SK-N-SH (cell line): Measurements from ENCODE around the gene WDR90. TPM values are rescaled to one million over a fixed set of nuclear protein-coding genes. Genes with fewer than 3 reads are reported as not detected.

Experiments used
- CTCF ChIA-PET: fragments of 300-600, 350-600 bp; formaldehyde crosslinking; extraction: SDS; loops from one replicate; lab custom pipeline; 2021; lab: Yijun Ruan, JAX
- POLR2A ChIA-PET: fragments of 350-600 bp; sonication (Branson Sonifier 250); formaldehyde crosslinking; extraction: SDS; loops from one replicate; lab custom pipeline; 2020; ENCODE audit warnings: antibody characterized with exemption, inconsistent platforms; lab: Yijun Ruan, JAX
- DNase-seq: peaks from one replicate; pipeline ENCODE4 v3.0.0; 2012
- H2AFZ ChIP-seq: fragments of 200-600 bp; sonication (generic); 2 replicates; pipeline ENCODE4 v1.8.1; 2016; ENCODE audit warnings: antibody characterized with exemption, mild to moderate bottlenecking, low read depth
- H3F3A ChIP-seq: fragments of 200-600 bp; sonication (generic); replicated peaks from 2 replicates; pipeline ENCODE3; 2016; ENCODE audit warnings: antibody characterized with exemption, mild to moderate bottlenecking; ENCODE audit not compliant: insufficient read depth
- H3K27ac ChIP-seq, 2 experiments: fragments of 200-500 bp in 1 of 2; fragments of 200-600 bp in 1 of 2; sonication (Bioruptor generic) in 1 of 2; sonication (generic), shearing (Covaris generic) in 1 of 2; 2 replicates each; pipeline versions ENCODE4 v1.5.1 to v1.6.1; 2014 to 2016; ENCODE audit warnings: low read depth in 2 of 2, inconsistent platforms in 1 of 2, low read length in 1 of 2, mild to moderate bottlenecking in 1 of 2, mixed read lengths in 1 of 2
- H3K27me3 ChIP-seq: fragments of 200-600 bp; sonication (generic), shearing (Covaris generic); 2 replicates; pipeline ENCODE4 v1.6.1; 2016; ENCODE audit warnings: mixed run types; ENCODE audit not compliant: insufficient read depth
- H3K36me3 ChIP-seq, 2 experiments: fragments of 200-500 bp in 1 of 2; fragments of 200-600 bp in 1 of 2; sonication (Bioruptor generic) in 1 of 2; sonication (generic) in 1 of 2; replicated peaks in 1 of 2; 2 replicates each; pipeline versions ENCODE3 to v1.5.1; 2014 to 2016; ENCODE audit warnings: low read length in 1 of 2, mild to moderate bottlenecking in 1 of 2; ENCODE audit not compliant: insufficient read depth in 2 of 2, control insufficient read depth in 1 of 2
- H3K4me1 ChIP-seq, 2 experiments: fragments of 200-500 bp in 1 of 2; fragments of 200-600 bp in 1 of 2; sonication (Bioruptor generic) in 1 of 2; sonication (generic), shearing (Covaris generic) in 1 of 2; 2 replicates each; pipeline versions ENCODE4 v1.5.1 to v1.6.1; 2014 to 2016; ENCODE audit warnings: low read depth in 1 of 2, low read length in 1 of 2, mixed run types in 1 of 2; ENCODE audit not compliant: insufficient read depth in 2 of 2, control insufficient read depth in 1 of 2
- H3K4me2 ChIP-seq: fragments of 200-600 bp; sonication (generic), shearing (Covaris generic); 2 replicates; pipeline ENCODE4 v1.6.1; 2017; ENCODE audit warnings: mixed run types
- H3K4me3 ChIP-seq, 2 experiments: fragments of 200-500 bp in 1 of 2; fragments of 200-600 bp in 1 of 2; sonication (Bioruptor generic) in 1 of 2; sonication (generic), shearing (Covaris generic) in 1 of 2; 2 replicates each; pipeline versions ENCODE4 v1.5.1 to v1.8.1; 2014 to 2016; ENCODE audit warnings: low read depth in 2 of 2, inconsistent platforms in 1 of 2, low read length in 1 of 2, mild to moderate bottlenecking in 1 of 2, mixed read lengths in 1 of 2, moderate library complexity in 1 of 2
- H3K79me2 ChIP-seq: fragments of 200-600 bp; sonication (generic); 2 replicates; pipeline ENCODE4 v1.8.1; 2017; ENCODE audit warnings: mild to moderate bottlenecking; ENCODE audit not compliant: insufficient read depth
- H3K9ac ChIP-seq: fragments of 200-600 bp; sonication (generic); 2 replicates; pipeline ENCODE4 v1.6.1; 2017; ENCODE audit warnings: mixed run types
- H3K9me2 ChIP-seq: fragments of 200-600 bp; sonication (generic); 2 replicates; pipeline ENCODE4 v1.6.1; 2017; ENCODE audit warnings: mixed run types
- H3K9me3 ChIP-seq: fragments of 200-600 bp; sonication (generic); 2 replicates; pipeline ENCODE4 v1.6.1; 2017; ENCODE audit warnings: mixed run types, mild to moderate bottlenecking, moderate library complexity
- H4K20me1 ChIP-seq: fragments of 200-600 bp; sonication (generic); 2 replicates; pipeline ENCODE4 v1.6.1; 2017; ENCODE audit warnings: mild to moderate bottlenecking, mixed run types; ENCODE audit not compliant: insufficient read depth
- CHD2 ChIP-seq: fragments of 150-350 bp; IDR thresholded peaks from 2 replicates; pipeline ENCODE4 v1.6.1; 2018; ENCODE audit warnings: low read length; ENCODE audit not compliant: partially characterized antibody
- ELF1 ChIP-seq: IDR thresholded peaks from 2 replicates; pipeline ENCODE4 v1.4.0; 2012
- EP300 ChIP-seq, 2 experiments: IDR thresholded peaks; 2 replicates each; pipeline versions ENCODE4 v1.4.0 to v1.6.1; 2012; ENCODE audit warnings: borderline replicate concordance in 1 of 2, low read depth in 1 of 2, low read length in 1 of 2
- FOSL2 ChIP-seq: IDR thresholded peaks from 2 replicates; pipeline ENCODE4 v1.4.0; 2012; ENCODE audit warnings: low read depth, mild to moderate bottlenecking, moderate library complexity, borderline replicate concordance
- FOXJ3 ChIP-seq: sonication (generic); formaldehyde crosslinking; IDR thresholded peaks from 2 replicates; pipeline ENCODE4 v1.5.1; 2020; ENCODE audit warnings: mild to moderate bottlenecking, missing genetic modification reagents
- FOXM1 ChIP-seq: IDR thresholded peaks from 2 replicates; pipeline ENCODE4 v1.4.0; 2012; ENCODE audit warnings: low read depth, mild to moderate bottlenecking
- GABPA ChIP-seq: IDR thresholded peaks from 2 replicates; pipeline ENCODE4 v1.4.0; 2012; ENCODE audit warnings: low read depth, mild to moderate bottlenecking
- GATA2 ChIP-seq: sonication (generic); formaldehyde crosslinking; IDR thresholded peaks from 2 replicates; pipeline ENCODE4 v1.5.0; 2020; ENCODE audit warnings: mild to moderate bottlenecking, missing genetic modification reagents
- MEF2A ChIP-seq: IDR thresholded peaks from 2 replicates; pipeline ENCODE4 v1.4.0; 2012; ENCODE audit warnings: low read depth, borderline replicate concordance
- MXI1 ChIP-seq: IDR thresholded peaks from 2 replicates; pipeline ENCODE4 v1.6.1; 2012; ENCODE audit warnings: mild to moderate bottlenecking, low read depth, low read length, improper control_type of control experiment
- NFIC ChIP-seq: IDR thresholded peaks from 2 replicates; pipeline ENCODE4 v1.4.0; 2012; ENCODE audit warnings: borderline replicate concordance
- RAD21 ChIP-seq: IDR thresholded peaks from 2 replicates; pipeline ENCODE4 v1.6.1; 2012; ENCODE audit warnings: mild to moderate bottlenecking, low read length
- RXRA ChIP-seq: IDR thresholded peaks from 2 replicates; pipeline ENCODE4 v1.4.0; 2012; ENCODE audit warnings: low read depth, mild to moderate bottlenecking, borderline replicate concordance
- SIN3A ChIP-seq: IDR thresholded peaks from 2 replicates; pipeline ENCODE4 v1.6.1; 2012; ENCODE audit warnings: low read depth, mild to moderate bottlenecking, low read length, moderate library complexity, borderline replicate concordance
- SMC3 ChIP-seq: IDR thresholded peaks from 2 replicates; pipeline ENCODE4 v1.6.1; 2012; ENCODE audit warnings: low read depth, low read length, improper control_type of control experiment
- TAF1 ChIP-seq: IDR thresholded peaks from 2 replicates; pipeline ENCODE4 v1.6.1; 2012; ENCODE audit warnings: low read depth, mild to moderate bottlenecking, low read length, moderate library complexity, borderline replicate concordance
- TCF12 ChIP-seq: IDR thresholded peaks from 2 replicates; pipeline ENCODE4 v1.4.0; 2012
- TEAD4 ChIP-seq: IDR thresholded peaks from 2 replicates; pipeline ENCODE4 v1.4.0; 2012; ENCODE audit warnings: mild to moderate bottlenecking, borderline replicate concordance; ENCODE audit not compliant: insufficient read depth
- YY1 ChIP-seq: IDR thresholded peaks from 2 replicates; pipeline ENCODE4 v1.4.0; 2012; ENCODE audit warnings: low read depth, mild to moderate bottlenecking
- WGBS: methylation state at CpG from one replicate; pipeline ENCODE4 v1.1.6; 2017; ENCODE audit warnings: low lambda C conversion rate; 5-methylcytosine and 5-hydroxymethylcytosine counted together
- polyA plus RNA-seq, 3 experiments: library from polyadenylated mRNA; depleted of rRNA; stranded (reverse); fragments of >200 nt; gene quantifications; 2 replicates each; pipeline ENCODE4 v1.2.3, GENCODE V29; 2012
- TF ChIP-seq, protein P1 (sequence below): fragments of 150-350 bp; IDR thresholded peaks from 2 replicates; pipeline ENCODE4 v1.6.1; 2016; ENCODE audit warnings: mild to moderate bottlenecking, low read depth, low read length
- TF ChIP-seq, protein P2 (sequence below): IDR thresholded peaks from 2 replicates; pipeline ENCODE4 v1.4.0; 2012; ENCODE audit warnings: low read depth, borderline replicate concordance
- TF ChIP-seq, protein P3 (sequence below): fragments of 150-350 bp; IDR thresholded peaks from 2 replicates; pipeline ENCODE4 v1.6.1; 2017; ENCODE audit warnings: antibody characterized with exemption, low read length, low read depth, borderline replicate concordance
- TF ChIP-seq, protein P4 (sequence below): IDR thresholded peaks from 2 replicates; pipeline ENCODE4 v1.4.0; 2012; ENCODE audit warnings: low read depth, borderline replicate concordance

The WDR90 gene
- polyA plus RNA-seq, 1 of the 3 experiments (the other 2 are of a cell fraction) = 32.0 TPM

DNA sequence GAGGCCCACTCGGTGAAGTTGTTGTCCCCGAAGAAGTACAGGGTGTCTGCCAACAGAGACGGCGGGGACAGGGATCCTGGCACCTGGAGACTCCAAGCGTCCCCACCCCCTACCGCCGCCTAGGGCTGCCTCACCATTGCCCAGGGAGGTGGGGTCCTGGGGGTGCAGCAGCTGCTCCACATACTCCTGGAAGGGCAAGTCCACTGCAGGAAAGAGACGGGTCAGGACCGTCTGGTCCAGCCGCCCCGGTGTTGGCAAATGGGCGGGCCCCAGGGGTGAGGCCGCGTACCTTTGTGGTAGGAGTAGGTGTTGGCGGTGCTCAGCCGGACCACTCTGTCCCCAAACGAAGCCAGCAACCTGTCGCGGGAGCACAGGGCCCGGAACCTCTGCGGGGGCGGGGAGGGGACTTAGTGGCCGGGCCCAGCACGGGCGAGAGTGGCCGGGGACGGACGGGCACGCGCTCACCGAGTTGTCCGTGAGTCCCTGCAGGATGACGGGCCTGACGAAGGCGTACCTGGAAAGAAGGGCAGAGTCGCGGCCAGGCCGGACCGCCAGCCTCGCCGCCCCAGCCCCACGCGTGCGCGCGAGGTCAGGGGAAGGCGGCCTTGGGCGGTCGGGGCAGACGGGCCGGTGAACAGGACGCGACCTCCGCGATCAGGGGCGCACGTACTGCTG lies 34.4 kb downstream of the WDR90 start (continued):
- TF ChIP-seq TAF1 (no peak), MEF2A (no peak), SIN3A (no peak), FOXM1 (no peak), YY1 (no peak), SMC3 (no peak), ELF1 (no peak; the same call in 1 of the 2 replicates), RXRA (no peak), GATA2 (CRISPR knock-in tag) (no peak)
- TF ChIP-seq, protein P1, sequence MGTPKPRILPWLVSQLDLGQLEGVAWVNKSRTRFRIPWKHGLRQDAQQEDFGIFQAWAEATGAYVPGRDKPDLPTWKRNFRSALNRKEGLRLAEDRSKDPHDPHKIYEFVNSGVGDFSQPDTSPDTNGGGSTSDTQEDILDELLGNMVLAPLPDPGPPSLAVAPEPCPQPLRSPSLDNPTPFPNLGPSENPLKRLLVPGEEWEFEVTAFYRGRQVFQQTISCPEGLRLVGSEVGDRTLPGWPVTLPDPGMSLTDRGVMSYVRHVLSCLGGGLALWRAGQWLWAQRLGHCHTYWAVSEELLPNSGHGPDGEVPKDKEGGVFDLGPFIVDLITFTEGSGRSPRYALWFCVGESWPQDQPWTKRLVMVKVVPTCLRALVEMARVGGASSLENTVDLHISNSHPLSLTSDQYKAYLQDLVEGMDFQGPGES = no peak
- TF ChIP-seq, protein P2, sequence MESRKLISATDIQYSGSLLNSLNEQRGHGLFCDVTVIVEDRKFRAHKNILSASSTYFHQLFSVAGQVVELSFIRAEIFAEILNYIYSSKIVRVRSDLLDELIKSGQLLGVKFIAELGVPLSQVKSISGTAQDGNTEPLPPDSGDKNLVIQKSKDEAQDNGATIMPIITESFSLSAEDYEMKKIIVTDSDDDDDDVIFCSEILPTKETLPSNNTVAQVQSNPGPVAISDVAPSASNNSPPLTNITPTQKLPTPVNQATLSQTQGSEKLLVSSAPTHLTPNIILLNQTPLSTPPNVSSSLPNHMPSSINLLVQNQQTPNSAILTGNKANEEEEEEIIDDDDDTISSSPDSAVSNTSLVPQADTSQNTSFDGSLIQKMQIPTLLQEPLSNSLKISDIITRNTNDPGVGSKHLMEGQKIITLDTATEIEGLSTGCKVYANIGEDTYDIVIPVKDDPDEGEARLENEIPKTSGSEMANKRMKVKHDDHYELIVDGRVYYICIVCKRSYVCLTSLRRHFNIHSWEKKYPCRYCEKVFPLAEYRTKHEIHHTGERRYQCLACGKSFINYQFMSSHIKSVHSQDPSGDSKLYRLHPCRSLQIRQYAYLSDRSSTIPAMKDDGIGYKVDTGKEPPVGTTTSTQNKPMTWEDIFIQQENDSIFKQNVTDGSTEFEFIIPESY = peak; percentile 61; the same call in 1 of the 2 replicates

DNA sequence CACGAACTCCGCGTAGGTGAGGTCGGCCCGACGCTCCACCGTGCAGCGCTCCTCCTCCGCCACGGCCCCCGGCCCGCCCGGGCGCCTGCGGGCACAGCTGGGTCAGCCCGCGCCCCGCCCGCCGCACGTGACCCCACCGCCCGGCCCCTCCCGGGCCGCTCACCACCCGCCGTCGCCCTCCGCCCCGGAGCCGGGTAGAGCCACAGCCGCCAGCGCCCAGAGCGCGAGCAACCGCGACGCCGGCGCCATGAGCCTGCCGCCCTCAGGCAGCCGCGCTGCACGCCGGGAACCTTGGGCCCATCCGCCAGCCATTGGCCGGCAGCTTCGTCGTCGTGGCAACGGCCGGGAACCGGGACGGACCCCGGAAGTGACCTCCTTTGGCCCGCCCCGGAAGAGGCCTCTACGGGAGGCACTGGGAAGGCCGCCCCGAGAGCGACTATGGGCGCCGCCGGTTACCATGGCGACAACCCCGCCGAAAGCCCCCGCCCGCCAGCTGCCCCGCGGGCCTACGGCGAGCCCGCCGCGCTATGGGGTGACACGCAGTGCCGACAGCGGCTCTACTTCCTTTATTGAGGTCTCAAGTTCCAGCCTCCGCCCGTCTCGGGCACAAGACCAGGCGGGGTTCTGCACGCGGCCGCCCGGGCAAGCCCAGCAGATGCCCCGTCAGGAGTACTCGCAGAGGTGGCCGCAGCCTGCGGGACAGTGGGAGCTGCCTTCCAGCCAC lies 35.1 kb downstream of the WDR90 start, which contains the start of gene JMJD8:
JMJD8 (minus strand) TSS at position 264 of the 724 bp plus-strand sequence; CDS start at position 249, 15 bp downstream.
- peaks cover 13 to 39% of the 10 kb centered on the region in 2 experiments for H3K36me3 ChIP-seq
- H3K4me3 ChIP-seq = peak within 1 kb of the TSS; percentile 60 to 68
- H4K20me1 ChIP-seq = peaks cover 23% of the 10 kb centered on the region
- H3K27ac ChIP-seq = peak within 1 kb of the TSS; percentile 54 to 82
- no peaks in the 10 kb centered on the region for H3K27me3 ChIP-seq
- H2AFZ ChIP-seq = no peak within 1 kb of the TSS
- H3K4me1 ChIP-seq = peaks cover 8 to 53% of the 10 kb centered on the region in 2 experiments; a peak in 3 of 4 replicates
- peak within 1 kb of the TSS; percentile 90 for H3K4me2 ChIP-seq
- H3K79me2 ChIP-seq = peaks cover 39% of the 10 kb centered on the region
- H3K9ac ChIP-seq = peak within 1 kb of the TSS; percentile 49
- H3K9me2 ChIP-seq = no peaks in the 10 kb centered on the region
- CTCF ChIA-PET = interaction anchor here (0.6 to 5.9 kb wide), 8 partner anchors 15 to 322 kb away, joined by 3 to 38 read pairs (median 3); partner anchors contain the start of genes METTL26 and RHOT2
- DNase-seq = peak; percentile 97
- no CpG with 5 or more reads among the region's 91 CpGs for WGBS
- POLR2A ChIA-PET = interaction anchor here (0.7 to 1.2 kb wide), 6 partner anchors 8 to 38 kb away, joined by 3 to 5 read pairs (median 4); partner anchors contain the start of genes ANTKMT and RHOT2
- peaks cover 10% of the 10 kb centered on the region for H3F3A ChIP-seq
- no peaks in the 10 kb centered on the region for H3K9me3 ChIP-seq
- TF ChIP-seq SIN3A (peak; percentile 87; the same call in 1 of the 2 replicates), RAD21 (no peak), ELF1 (peak; percentile 88), YY1 (peak; percentile 84; the same call in 1 of the 2 replicates), EP300 (IDR thresholded peaks at IDR 0.05; ENCODE audit: borderline replicate concordance in 1 of 2, low read depth in 1 of 2, low read length in 1 of 2) (no peak), FOXJ3 (no peak), CHD2 (peak; percentile 64), MXI1 (peak; percentile 84; the same call in 1 of the 2 replicates), GATA2 (CRISPR knock-in tag) (no peak), TAF1 (peak; percentile 74), GABPA (peak; percentile 94), FOSL2 (no peak), FOXM1 (no peak; the same call in 1 of the 2 replicates), NFIC (no peak), TEAD4 (no peak), TCF12 (peak; percentile 16; the same call in 1 of the 2 replicates)
- TF ChIP-seq, protein P3, sequence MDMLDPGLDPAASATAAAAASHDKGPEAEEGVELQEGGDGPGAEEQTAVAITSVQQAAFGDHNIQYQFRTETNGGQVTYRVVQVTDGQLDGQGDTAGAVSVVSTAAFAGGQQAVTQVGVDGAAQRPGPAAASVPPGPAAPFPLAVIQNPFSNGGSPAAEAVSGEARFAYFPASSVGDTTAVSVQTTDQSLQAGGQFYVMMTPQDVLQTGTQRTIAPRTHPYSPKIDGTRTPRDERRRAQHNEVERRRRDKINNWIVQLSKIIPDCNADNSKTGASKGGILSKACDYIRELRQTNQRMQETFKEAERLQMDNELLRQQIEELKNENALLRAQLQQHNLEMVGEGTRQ = no peak
- TF ChIP-seq, protein P4, sequence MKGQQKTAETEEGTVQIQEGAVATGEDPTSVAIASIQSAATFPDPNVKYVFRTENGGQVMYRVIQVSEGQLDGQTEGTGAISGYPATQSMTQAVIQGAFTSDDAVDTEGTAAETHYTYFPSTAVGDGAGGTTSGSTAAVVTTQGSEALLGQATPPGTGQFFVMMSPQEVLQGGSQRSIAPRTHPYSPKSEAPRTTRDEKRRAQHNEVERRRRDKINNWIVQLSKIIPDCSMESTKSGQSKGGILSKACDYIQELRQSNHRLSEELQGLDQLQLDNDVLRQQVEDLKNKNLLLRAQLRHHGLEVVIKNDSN = no peak
- TF ChIP-seq, protein P1 = no peak
